Neutrophil (primary cell): ENCODE measurements around the gene PLOD2.

Experiments used
- H3K27ac ChIP-seq: fragments of 200-600 bp; sonication (generic); 2 replicates; pipeline ENCODE4 v1.5.1; 2016; ENCODE audit warnings: mild to moderate bottlenecking, moderate library complexity
- H3K27me3 ChIP-seq: fragments of 200-600 bp; sonication (generic); 2 replicates; pipeline ENCODE4 v1.6.0; 2016; ENCODE audit warnings: mild to moderate bottlenecking
- H3K36me3 ChIP-seq: fragments of 200-600 bp; sonication (generic); 2 replicates; pipeline ENCODE4 v1.5.1; 2017
- H3K4me1 ChIP-seq, 2 experiments: fragments of 200-600 bp in 1 of 2; sonication (generic) in 1 of 2; 1 replicate in 1 of 2; 2 replicates in 1 of 2; pipeline versions ENCODE4 v1.5.1 to v1.6.1; 2013 to 2016; ENCODE audit warnings: low read depth in 1 of 2, low read length in 1 of 2, mild to moderate bottlenecking in 1 of 2, moderate library complexity in 1 of 2; ENCODE audit not compliant: control insufficient read depth in 1 of 2, insufficient read depth in 1 of 2
- H3K4me3 ChIP-seq, 2 experiments: fragments of 200-600 bp in 1 of 2; sonication (generic) in 1 of 2; 1 replicate in 1 of 2; 2 replicates in 1 of 2; pipeline ENCODE4 v1.5.1; 2013 to 2016; ENCODE audit warnings: low read depth in 1 of 2, low read length in 1 of 2, mild to moderate bottlenecking in 1 of 2, moderate library complexity in 1 of 2
- H3K9me3 ChIP-seq: fragments of 200-600 bp; sonication (generic); 2 replicates; pipeline ENCODE4 v1.5.1; 2016
- CTCF ChIP-seq: fragments of 200-600 bp; sonication (generic); IDR thresholded peaks from 2 replicates; pipeline ENCODE4 v1.5.1; 2016; ENCODE audit warnings: antibody characterized with exemption

Gene PLOD2

GRCh38 chr3:146110161-146110560 is 50.8 kb downstream of the PLOD2 start:
- TF ChIP-seq CTCF = no peak
- Histone ChIP-seq H3K27ac (no peak overlapping the region), H3K36me3 (no peaks in the 10 kb centered on the region), H3K4me1 (no peaks in the 10 kb centered on the region), H3K4me3 (no peak overlapping the region), H3K9me3 (no peaks in the 10 kb centered on the region), H3K27me3 (no peaks in the 10 kb centered on the region)

- Histone ChIP-seq H3K36me3 (no peaks in the 10 kb centered on the region), H3K9me3 (no peaks in the 10 kb centered on the region), H3K27me3 (no peaks in the 10 kb centered on the region), H3K27ac (no peak overlapping the region), H3K4me1 (no peaks in the 10 kb centered on the region), H3K4me3 (no peak overlapping the region)
- TF ChIP-seq CTCF = no peak
These were observed 54.0 kb downstream of the PLOD2 start for GRCh38 chr3:146106986-146107385.

- Histone ChIP-seq H3K9me3 (no peaks in the 10 kb centered on the region), H3K27me3 (no peaks in the 10 kb centered on the region), H3K27ac (no peak overlapping the region), H3K4me1 (peaks cover 10 to 11% of the 10 kb centered on the region in 2 experiments), H3K36me3 (no peaks in the 10 kb centered on the region), H3K4me3 (no peak overlapping the region)
- TF ChIP-seq CTCF = no peak
These were observed 56.9 kb downstream of the PLOD2 start for GRCh38 chr3:146104068-146104467.

GRCh38 chr3:146102885-146103284 is 58.1 kb downstream of the PLOD2 start:
- H3K27ac ChIP-seq = no peak overlapping the region
- peaks cover 10 to 11% of the 10 kb centered on the region in 2 experiments for H3K4me1 ChIP-seq
- no peak for TF ChIP-seq CTCF
- no peaks in the 10 kb centered on the region for H3K27me3 ChIP-seq
- H3K36me3 ChIP-seq = no peaks in the 10 kb centered on the region
- H3K9me3 ChIP-seq = no peaks in the 10 kb centered on the region
- no peak overlapping the region for H3K4me3 ChIP-seq

- no peak for TF ChIP-seq CTCF
These were observed 59.4 kb downstream of the PLOD2 start for GRCh38 chr3:146101538-146101937.

GRCh38 chr3:146100825-146101444 is 60.0 kb downstream of the PLOD2 start:
- no peak overlapping the region for H3K27ac ChIP-seq
- H3K36me3 ChIP-seq = no peaks in the 10 kb centered on the region
- no peaks in the 10 kb centered on the region for H3K9me3 ChIP-seq
- H3K4me3 ChIP-seq = no peak overlapping the region
- no peaks in the 10 kb centered on the region for H3K27me3 ChIP-seq
- TF ChIP-seq CTCF = no peak
- H3K4me1 ChIP-seq = peaks cover 10 to 11% of the 10 kb centered on the region in 2 experiments

More at GRCh38 chr3:146101538-146101937, 59.4 kb downstream of the PLOD2 start:
- Histone ChIP-seq H3K27me3 (no peaks in the 10 kb centered on the region), H3K4me3 (no peak overlapping the region), H3K4me1 (peaks cover 10 to 11% of the 10 kb centered on the region in 2 experiments), H3K9me3 (no peaks in the 10 kb centered on the region), H3K27ac (no peak overlapping the region), H3K36me3 (no peaks in the 10 kb centered on the region)
